ENCODE results near the gene CDC42BPG.
A peak's percentile ranks its signal among the peaks of the same experiment; 100 is the strongest.

CDC42BPG gene

GRCh38 chr11:64784813-64785581 is 59.5 kb downstream of the CDC42BPG start:
- DNase-seq = no peak

GRCh38 chr11:64778473-64779298 is 65.8 kb downstream of the CDC42BPG start, which contains the start of gene SF1:
Gene SF1 (minus strand): TSS chr11:64778542. CDS start chr11:64778392, 150 bp downstream.
- DNase-seq = peak; percentile 100

GRCh38 chr11:64778223-64778472 is 66.3 kb downstream of the CDC42BPG start:
- no peak for DNase-seq

GRCh38 chr11:64777449-64778222 is 66.8 kb downstream of the CDC42BPG start:
- peak; percentile 81 to 86 for DNase-seq

GRCh38 chr11:64776875-64777274 is 67.6 kb downstream of the CDC42BPG start:
- no peak for DNase-seq

GRCh38 chr11:64776425-64776824 is 68.0 kb downstream of the CDC42BPG start:
- DNase-seq = no peak

- DNase-seq = no peak
Measured at GRCh38 chr11:64774144-64774543, 70.3 kb downstream of the CDC42BPG start.
